Epithelial cell of prostate (primary cell): ENCODE results near the gene MCHR2.

Experiments used
- DNase-seq: peaks from one replicate; pipeline ENCODE4 v3.0.0-alpha.2; 2011; ENCODE audit warnings: low read depth, low spot score
- H3K27ac ChIP-seq: fragments of 450-650 bp; 2 replicates; pipeline ENCODE4 v1.5.1; 2017; ENCODE audit warnings: mild to moderate bottlenecking

The MCHR2 gene

DNA sequence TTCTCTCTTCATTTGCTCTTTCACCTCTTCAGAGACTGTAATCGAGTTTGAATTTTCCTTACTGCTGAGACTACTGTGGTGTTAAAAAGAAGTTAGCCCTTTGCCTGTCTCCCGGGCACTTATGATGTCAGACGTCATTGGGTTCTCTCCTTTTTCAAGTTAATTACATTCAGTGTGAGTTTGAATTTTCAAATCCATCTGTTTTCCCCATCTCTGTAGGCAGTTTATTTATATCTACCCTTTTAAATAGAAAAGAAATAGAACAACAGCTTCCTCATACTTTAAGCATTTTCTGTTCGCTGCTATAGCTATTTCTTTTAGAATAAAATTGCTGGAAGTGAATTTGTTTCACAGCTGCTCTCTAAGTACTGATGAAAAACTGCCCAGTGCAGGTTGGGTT, 81.4 kb downstream of the MCHR2 start:
- no peak for DNase-seq

DNA sequence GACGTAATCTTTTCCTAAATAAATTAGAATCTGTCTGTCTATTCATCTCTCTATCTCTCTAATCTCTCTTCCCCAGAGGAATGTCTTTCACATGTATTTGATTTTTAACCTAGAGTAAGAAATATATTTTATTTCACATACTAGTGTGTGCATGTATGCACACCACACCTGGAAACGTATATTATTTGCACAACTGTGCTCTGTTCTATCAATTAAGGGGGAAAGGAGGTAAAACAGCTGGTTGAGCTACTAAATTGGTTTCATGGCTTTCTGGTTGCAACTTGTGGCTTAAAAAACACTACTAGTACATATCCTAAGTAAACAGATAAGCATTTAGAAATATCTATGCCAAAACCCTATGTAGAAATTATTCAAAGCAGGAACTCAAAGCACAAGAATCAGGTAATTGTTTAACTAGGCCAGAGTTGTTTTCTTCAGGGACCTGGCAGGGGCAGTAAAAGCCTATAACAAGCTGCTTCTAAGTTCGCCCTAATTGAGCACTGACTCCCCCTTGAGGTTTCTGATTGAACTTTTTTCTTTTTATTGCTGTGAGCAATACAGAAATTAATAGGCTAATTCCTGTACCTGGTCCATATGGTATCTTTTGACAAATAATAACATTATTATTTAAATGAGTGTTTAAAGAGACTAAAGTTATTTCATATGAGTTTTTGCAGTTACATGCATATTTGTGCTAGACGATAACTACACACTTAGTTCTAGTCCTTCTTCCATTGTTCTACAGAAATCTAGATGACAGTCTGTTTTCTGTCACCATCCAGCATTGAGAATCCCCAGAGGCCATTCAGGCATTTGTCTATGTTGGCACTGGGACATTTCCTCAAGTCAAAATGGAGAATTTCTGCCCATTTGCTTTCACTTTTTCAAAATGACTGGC, 88.6 kb downstream of the MCHR2 start:
- no peak overlapping the region for H3K27ac ChIP-seq
- DNase-seq, result no peak

More for the DNA sequence above, 81.4 kb downstream of the MCHR2 start:
- H3K27ac ChIP-seq, result no peak overlapping the region

DNA sequence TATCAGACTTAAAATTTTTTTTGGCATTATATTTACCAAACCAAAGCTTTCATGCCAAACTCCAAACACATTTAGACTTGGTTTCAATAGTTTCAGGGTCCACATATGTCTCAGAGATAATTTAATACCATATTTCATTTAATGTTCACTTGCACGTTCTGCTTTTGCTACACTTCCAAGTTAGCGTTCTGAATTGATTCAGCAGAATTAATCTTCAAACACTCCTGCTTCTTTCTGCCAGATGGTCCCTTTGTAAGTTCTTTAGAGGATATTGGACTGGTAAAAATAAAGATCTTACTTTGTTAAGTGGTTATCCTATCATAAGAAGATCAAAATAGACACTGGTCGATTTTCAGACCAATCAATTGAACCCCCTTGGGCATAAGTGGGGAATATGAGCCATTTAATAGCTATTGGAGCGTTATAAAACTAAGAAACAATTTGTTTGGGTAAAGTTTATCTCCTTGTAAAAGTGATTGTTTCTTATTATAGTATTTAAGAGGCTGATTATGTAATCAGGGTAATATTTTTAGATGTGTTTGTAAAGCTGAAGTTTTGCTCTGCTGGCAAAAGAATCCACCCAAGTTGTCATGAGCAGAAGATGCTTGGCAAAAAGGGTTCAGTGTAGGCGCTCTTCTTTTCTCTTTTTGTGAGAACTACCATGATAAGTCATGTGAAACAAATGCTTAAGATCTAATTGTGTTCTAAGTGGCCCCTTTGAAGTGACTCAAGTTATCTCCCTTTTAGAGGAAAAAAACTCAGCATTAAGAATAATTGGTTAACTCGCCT, 92.2 kb downstream of the MCHR2 start:
- no peak overlapping the region for H3K27ac ChIP-seq
- DNase-seq, result no peak

DNA sequence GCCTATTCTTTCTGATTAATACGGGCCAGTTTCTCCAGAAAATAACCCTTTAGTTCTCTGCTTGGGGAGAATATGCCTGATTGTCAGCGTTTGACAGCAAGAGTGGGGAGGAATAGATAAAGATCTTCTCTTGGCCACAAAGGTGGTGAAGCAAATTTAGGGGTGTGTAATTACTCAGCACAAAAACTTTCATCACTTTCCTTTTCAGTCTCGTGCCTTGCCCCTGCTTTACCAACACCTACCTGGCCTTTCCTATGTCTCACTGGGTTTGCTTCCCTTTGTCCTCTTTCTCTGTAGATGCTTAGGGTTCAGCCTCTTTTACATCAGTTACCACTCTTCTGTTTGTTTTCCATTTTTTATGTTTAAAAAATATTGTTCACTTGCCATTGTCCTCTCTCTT, 99.2 kb downstream of the MCHR2 start:
- DNase-seq, result no peak
- H3K27ac ChIP-seq, result no peak overlapping the region

DNA sequence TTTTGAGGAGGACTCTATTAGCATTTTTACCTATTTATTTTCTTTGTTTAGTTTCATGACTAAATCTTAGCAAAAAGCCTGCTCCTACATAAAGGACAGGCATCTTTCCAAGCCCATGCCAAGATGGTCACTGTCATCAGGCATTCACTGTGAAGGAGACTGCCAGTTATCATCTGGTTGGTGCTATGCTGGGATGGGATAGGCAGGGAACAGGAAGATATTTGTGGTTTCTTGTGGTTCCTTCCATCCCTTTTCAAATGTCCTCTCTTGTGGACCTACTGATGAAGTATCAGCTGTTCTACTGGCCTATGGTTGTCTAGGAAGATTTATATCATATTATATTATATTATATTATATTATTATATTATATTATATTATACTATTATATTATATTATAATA, 107.0 kb downstream of the MCHR2 start:
- no peak for DNase-seq
- H3K27ac ChIP-seq, result no peak overlapping the region

DNA sequence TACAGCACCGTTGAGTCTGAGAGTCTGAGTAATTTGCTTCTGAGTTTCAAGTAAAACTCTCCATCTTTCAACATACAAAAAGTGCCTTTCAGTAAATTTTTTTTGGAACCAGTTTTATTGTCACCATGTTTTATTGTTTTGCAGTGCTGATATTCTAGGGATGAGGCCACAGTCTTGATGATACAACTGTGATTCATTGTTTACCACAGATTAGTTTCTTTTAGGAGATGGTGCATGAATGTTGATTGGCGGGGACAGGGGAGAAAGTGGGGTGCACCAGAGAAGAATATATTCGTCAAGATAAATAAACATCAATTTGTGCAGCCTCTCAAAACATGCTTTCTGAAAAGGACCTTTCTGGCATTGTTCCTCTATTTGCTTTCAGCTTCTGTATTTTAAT, 109.0 kb downstream of the MCHR2 start:
- no peak for DNase-seq
- no peak overlapping the region for H3K27ac ChIP-seq

DNA sequence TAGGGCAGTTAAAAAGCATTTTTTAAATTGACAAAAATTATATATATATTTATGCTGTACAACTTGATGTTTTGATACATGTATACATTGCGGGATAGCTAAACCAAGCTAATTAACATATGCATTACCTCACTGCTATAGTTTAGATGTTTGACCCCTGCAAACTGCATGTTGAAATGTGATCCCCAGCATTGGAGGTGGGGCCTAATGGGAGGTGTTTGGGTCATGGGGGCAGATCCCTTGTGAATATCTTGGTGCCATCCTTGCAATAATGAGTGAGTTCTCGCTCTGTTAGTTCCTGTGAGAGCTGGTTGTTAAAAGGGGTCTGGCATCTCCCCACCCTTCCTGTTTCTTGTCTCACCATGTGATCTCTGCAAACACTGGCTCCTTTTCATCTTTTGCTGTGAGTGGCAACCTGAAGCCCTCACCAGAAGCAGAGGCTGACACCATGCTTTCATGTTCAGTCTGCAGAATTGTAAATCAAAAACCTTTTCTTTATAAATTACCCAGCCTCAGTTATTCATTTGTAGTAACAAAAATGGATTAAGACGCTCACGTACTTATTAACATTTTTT, 111.8 kb downstream of the MCHR2 start:
- no peak for DNase-seq

DNA sequence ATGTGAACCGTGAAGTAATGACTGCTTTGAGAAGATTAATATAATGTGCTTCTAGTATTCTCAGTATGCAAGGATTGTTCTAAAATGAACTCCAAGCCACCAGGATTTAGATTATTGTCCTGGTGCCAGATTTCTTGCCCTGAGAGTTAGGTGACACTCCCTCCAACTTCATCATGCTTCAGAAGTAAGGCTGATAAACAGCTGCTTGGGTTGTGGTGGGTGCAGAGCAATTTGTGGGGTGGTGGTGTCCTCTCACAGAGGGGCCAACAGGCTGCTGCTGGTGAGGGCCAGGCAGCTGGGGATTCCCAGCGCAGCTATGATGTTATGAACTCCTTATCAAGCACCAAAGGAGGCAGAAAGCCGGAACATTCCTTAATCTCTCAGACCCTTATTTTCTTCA, 114.6 kb downstream of the MCHR2 start:
- DNase-seq, result no peak
- H3K27ac ChIP-seq, result no peak overlapping the region

More for the DNA sequence above, 111.8 kb downstream of the MCHR2 start:
- H3K27ac ChIP-seq, result no peak overlapping the region

DNA sequence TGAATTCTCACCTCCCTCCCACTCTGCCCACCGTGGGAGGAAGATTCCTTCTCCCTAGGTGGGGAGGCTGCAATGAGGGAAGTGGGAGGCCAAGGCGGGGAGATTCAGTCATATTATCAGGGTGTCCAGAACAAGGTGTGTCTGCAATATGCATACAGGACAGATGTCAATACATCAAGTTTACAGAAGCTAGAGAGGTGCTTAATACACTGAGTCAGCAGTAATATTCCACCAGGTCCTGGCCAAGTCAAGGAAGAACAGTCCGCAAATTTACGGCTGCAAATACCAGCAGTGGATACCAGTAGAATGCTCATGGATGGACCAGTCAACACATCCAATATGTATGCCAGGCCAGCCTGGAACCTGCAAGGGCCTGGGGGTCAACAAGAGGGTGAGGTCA, 119.0 kb downstream of the MCHR2 start:
- DNase-seq, result no peak
- no peak overlapping the region for H3K27ac ChIP-seq

DNA sequence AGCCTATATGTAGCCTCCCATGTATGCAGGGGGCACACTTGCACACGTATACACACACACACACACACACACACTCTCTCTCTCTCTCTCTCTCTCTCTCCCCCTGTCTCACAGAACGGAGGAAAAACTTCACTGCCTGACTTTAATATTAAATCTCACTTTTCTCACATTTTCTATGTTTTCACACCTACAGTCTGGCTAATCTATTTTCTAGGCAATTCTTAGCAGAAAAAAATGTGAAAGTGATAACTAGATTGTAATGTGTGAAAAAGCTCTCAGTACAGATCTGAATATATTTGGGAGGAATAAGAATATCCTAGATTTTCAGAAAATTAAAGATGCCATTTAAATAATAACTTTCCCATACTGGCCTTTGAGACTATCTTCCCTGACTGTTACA, 120.9 kb downstream of the MCHR2 start:
- no peak overlapping the region for H3K27ac ChIP-seq
- DNase-seq, result no peak

DNA sequence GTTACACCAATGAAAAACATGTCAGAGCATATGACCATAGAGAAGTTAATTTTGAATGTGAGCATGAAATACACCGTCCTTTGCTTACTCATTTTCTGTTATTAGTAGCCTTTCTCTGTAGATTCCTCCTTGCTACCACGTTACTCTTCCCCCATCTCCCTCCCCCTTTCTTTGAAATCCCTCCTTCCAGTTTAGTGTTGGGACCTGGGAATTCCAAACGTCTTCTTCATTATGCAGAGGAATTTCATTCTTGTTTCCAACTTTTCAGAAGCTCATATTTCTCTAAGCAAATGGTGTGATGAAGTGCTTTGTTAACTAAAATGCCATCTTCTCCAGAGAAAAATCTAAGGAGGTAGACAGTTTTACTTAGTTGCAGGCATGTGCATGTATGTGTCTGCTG, 122.4 kb downstream of the MCHR2 start:
- H3K27ac ChIP-seq, result no peak overlapping the region
- no peak for DNase-seq
